ENCODE results near the gene UTF1. TPM values are rescaled to one million over a fixed set of nuclear protein-coding genes. Genes with fewer than 3 reads are reported as not detected.

The UTF1 gene
- total and polyA plus RNA-seq, 9 of the 15 experiments (the other 6 are each of a cell fraction or from before 2014, with no cell fraction given): 0.35 to 0.46 TPM; not detected in 7

DNA sequence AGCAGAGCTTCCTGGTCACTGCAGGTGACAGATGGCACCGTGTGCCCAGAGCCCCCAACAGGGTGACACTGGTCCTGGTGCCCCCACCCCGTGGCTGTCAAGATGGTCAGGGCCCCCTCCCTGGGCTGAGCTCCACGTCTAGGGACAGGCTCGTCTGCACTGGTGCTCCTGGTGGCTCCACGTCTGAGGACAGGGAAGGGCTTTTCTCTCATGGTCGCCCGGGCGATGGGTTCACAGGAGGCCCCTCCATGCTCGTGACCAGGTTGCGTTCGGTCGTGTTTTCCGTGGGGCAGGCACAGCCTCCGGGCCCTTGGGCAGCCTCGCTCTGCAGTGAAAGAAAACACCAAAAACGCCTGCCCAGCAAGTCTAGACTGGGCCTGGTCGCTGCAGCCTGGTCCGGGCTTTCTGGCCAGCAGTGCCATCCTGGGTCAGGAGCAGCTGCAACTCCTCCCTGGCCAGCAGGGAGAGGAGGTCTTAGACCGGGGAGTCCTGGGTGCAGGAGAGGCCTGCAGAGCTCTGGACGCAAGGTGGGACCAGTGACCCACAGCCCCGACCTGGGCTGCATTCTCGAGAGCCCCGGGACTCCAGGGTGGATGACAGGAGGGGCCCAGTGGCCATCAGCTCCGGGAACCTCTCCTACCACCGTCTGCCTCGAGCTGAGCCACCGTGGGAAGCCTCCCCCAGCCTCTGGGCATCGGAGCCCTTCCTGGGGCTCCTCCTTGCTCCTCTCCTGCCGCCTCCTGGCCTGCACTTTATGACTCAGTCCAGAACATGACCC, 27.9 kb upstream of the UTF1 start (continued):
- TF ChIP-seq, protein P1, sequence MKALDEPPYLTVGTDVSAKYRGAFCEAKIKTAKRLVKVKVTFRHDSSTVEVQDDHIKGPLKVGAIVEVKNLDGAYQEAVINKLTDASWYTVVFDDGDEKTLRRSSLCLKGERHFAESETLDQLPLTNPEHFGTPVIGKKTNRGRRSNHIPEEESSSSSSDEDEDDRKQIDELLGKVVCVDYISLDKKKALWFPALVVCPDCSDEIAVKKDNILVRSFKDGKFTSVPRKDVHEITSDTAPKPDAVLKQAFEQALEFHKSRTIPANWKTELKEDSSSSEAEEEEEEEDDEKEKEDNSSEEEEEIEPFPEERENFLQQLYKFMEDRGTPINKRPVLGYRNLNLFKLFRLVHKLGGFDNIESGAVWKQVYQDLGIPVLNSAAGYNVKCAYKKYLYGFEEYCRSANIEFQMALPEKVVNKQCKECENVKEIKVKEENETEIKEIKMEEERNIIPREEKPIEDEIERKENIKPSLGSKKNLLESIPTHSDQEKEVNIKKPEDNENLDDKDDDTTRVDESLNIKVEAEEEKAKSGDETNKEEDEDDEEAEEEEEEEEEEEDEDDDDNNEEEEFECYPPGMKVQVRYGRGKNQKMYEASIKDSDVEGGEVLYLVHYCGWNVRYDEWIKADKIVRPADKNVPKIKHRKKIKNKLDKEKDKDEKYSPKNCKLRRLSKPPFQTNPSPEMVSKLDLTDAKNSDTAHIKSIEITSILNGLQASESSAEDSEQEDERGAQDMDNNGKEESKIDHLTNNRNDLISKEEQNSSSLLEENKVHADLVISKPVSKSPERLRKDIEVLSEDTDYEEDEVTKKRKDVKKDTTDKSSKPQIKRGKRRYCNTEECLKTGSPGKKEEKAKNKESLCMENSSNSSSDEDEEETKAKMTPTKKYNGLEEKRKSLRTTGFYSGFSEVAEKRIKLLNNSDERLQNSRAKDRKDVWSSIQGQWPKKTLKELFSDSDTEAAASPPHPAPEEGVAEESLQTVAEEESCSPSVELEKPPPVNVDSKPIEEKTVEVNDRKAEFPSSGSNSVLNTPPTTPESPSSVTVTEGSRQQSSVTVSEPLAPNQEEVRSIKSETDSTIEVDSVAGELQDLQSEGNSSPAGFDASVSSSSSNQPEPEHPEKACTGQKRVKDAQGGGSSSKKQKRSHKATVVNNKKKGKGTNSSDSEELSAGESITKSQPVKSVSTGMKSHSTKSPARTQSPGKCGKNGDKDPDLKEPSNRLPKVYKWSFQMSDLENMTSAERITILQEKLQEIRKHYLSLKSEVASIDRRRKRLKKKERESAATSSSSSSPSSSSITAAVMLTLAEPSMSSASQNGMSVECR (CRISPR knock-in tag; IDR thresholded peaks at IDR 0.05): no peak
- no peak for TF ChIP-seq MBD2 (IDR thresholded peaks at IDR 0.05; ENCODE audit: borderline replicate concordance, low read depth)
- no peak for TF ChIP-seq LARP7 (IDR thresholded peaks at IDR 0.05)
- TF ChIP-seq MEF2D (tag; conservative IDR thresholded peaks at IDR 0.05; ENCODE audit: low read depth): no peak
- no peak for TF ChIP-seq DLX4 (CRISPR knock-in tag; IDR thresholded peaks at IDR 0.05)
- no peak for TF ChIP-seq RCOR1 (IDR thresholded peaks at IDR 0.05; ENCODE audit: borderline replicate concordance in 1 of 2, low read depth in 2 of 2, low read length in 2 of 2)

Measured in K562 (cell line).